NCI-H1105 treated with DMSO at 0.1 percent for 48 hours (cell line): ENCODE results near the gene PCSK4.
"Not testable (repeated sequence)": the region's sequence is repeated elsewhere in the genome, so short reads cannot be mapped to it uniquely, and the experiment has no call there.

Source experiments
- DNase-seq: peaks from one replicate; lab custom pipeline; 2025; lab: John Stamatoyannopoulos, UW

PCSK4 gene

DNA sequence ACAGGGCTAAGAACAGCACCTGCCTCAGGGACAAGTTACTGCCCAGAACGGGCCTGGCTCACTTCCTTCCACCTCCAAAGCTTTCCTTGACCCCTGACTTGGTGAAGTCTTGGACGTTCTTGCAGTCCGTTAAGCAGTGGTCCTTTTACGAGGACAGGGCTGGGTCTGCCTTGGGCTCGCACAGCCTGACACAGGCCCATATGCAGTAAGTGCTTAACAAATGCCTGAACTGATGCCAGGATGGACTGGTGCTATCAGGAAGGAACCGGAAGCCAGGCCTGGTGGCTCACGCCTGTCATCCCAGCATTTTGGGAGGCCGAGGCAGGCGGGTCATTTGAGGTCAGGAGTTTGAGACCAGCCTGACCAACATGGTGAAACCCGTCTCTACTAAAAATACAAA lies 31.9 kb upstream of the PCSK4 start:
- no peak for DNase-seq

DNA sequence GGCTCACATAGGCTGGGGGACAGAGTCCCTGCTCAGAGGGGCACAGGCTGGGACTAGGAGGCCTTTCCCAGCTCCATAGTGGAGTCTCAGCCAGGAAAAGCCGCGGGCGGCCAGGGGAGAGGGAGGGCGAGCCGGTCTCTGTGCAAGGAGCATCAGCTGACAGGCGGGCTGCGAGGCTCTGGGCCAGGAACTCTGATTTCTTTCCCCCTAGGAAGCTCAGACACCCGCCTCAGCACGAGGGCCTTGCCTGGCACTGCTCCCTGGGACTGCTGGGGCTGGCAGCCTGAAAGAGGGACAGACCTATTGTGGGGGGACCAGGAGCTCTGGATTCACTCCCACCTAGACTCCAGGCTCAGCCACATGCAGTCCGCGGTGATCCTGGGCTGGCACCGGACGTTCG lies 31.5 kb upstream of the PCSK4 start:
- no peak for DNase-seq

DNA sequence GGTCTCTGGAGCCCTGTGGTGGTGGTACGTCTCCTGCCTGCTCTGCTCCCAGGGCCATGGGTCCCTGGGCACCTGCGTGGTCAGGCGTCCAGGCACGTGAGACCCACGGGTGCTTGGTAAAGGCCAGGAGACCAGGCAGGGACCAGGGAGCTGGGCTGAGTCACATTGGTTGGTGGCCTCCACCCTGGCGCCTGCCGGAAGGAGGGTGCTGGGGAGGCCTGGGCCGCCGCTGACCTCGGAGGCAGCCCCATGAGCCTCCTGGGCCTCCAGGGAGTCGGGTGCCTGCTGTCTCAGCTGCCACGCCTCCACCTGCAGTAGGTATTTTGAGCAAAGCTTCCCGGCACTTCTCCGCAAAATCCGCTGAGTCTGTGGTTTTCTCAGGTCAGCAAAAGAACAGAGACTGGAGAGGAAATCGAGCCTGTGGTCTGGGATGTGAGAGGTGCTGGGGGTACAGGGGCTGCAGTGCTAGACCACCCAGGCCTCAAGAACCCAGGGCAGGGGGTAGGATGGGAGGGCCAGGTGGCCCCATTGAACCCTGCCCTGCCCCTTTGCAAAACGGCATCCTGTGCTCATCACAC lies 30.1 kb upstream of the PCSK4 start:
- DNase-seq, result no peak

DNA sequence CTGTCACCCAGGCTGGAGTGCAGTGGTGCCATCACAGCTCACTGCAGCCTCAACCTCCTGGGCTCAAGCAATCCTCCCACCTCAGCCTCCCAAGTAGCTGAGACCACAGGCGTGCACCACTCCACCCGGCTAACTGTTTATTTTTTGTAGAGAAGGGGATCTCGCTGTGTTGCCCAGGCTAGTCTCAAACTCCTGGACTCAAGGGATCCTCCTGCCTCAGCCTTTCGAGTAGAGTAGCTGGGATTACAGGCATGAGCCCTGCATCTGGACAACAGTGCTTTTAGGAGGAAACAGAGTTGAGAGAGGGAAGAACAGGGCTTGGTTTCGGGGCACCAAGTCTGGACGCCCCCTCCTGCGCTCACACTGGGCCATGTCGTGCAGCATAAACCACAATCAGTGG lies 29.7 kb upstream of the PCSK4 start:
- DNase-seq, result not testable (repeated sequence)

DNA sequence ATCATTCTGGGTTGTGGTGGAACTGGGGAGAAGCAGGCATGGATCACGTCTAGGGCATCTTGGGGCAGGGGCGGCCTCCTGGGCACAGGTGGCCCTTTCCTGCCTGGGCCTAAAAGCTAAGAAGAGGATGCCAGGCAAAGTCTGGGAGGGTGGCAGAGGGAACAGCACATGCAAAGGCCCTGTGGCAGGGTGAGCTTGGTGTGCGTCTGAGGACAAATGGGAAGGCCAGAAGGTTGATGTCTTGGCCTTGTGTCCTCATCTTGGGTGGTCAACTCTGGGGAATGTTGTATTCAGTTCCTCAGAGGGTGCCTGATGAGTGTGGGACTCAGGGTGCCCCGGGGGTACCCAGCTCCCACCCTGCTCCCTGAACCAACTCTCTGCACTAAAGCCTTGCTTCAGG lies 28.3 kb upstream of the PCSK4 start:
- DNase-seq, result no peak

DNA sequence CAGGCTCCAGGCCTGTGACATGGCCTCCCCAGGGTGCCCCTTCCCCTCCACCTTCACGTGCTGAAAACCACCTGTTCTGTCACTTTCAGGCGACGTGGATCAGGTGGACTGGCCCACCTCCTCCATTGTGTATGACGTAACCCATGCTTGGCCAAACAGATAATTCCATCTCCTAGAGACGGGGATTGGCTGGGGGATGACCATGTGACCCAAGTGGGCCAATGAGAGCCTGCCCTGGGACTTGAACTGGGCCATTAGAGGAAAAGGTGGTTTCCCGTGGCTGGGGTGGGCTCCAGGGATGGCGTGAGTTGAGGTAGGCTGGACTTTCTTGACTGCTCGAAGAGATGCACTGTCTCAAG lies 26.2 kb upstream of the PCSK4 start:
- no peak for DNase-seq

DNA sequence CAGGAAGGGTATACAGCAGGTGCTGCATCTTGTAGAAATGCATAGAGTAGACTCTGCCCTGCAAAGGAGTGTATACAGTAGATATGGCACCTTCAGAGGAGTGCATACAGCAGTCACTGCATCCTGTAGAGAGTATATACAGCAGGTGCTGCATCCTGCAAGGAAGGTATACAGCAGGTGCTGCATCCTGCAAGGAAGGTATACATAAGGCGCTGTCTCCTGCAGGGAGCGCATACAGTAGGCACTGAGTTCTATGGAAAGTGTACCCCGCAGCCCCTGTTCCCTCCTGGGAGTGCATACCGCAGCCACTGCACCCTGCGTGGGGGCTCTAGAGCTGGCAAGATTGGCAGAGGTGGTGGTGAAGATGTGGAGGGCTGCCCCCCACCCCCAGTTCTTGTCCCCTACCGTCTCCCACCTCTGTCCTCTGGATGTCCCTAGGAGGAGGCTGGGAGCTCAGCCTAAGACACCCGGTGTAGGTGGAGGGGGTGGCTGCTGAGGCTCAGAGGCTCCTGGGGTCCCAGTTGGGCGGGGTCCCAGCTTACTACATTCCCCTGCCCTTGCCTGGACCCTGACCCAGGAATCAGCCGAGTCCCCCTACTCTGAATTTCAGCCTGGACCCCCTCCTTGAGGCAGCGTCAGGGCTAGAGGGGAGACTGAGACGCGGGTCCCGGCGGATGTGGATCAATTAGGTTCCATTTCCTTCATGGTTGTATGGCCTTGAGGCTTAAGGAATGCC lies 25.0 kb upstream of the PCSK4 start:
- DNase-seq, result no peak

DNA sequence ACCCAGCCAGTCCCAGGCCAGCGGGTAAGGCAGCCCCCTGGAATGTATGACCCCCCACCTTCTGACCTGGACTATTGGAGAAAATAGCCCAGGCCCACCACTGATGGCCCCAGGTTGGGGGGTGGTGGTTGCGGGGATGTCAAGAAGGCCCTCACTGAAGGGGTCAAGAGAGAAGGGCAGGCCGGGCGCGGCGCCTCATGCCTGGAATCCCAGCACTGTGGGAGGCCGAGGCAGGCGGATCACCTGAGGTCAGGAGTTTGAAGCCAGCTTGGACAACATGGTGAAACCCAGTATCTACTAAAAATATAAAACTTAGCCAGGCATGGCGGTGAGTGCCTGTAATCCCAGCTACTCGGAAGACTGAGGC lies 24.1 kb upstream of the PCSK4 start:
- DNase-seq, result no peak

DNA sequence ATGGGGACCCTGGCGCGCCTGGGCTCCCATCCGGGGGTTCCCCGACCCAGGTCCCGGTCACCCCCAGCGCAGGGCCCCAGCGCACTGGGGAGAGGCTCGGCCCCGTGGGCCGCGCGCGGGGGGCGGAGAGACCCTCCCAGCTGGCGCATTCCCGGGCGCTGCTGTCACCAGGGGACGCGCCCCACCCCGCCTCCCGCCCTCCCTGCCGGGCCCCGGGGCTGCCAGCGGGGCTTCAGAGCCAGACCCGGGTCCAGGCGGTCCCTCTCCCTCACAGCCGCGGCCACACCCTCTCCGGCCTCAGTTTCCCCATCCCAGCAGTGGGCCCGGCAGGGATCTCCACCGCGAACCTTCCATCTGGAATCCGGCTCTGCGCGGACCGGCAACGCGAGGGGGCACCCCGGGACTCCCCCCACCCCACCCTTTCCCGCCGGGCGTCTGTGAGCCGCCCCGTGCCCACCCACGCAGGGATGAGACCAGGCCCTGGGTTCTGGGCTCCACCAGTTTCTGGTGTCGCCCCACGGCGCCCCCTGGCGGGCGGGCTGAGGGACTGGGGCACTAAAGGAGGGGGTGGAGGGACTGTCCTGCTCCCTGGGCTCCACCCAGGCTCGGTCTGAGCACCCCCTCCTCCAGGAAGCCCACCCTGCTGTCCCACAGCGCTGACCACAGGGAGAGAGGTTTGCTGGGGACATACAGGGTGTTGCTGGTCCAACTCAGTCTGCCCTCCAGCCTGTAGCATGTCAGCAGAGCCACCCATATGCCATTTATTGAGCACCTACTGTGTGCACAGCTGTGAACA lies 23.5 kb upstream of the PCSK4 start:
- no peak for DNase-seq

DNA sequence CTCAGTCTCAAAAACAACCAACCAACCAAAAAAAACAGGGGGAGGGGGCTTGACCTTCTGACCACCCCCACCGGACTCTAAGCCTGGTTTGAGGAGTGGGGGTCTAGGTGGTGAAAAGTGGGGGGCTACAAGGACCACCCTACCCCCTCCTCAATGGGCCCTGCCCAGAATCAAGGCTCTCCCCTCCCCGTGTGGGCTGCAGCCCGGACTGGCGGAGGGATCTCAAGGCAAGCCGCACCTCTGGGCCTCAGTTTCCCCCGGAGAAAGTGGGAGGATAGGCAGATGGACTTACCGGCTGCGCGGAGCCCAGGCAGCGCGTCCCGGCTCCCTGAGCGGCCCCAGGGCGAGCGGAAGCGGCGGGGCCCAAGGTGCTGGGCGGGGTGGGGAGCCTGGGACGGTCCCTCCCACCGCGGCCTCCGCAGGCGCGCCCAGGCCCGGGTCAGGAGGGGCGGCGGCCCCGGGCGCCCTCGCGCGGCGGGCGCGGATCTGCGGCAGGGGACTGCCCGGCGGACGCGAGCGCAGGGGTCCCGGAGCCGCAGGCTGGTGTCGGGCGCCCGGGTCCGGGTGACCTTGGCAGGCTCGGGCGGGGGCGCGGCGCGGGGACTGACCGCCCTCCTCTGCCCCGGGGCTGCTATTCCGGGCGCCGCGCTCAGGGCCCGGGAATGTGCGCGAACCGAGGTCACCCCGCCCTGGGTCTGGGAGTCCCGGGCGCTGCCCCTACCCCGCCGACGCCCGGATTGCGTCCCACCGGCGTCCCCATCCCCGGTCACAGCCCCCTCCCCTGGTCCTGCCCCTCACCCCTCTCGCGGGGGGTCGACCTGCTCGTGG lies 22.7 kb upstream of the PCSK4 start, which contains the start of gene ADAMTSL5:
ADAMTSL5 (minus strand) TSS at position 349 of the 828 bp plus-strand sequence. CDS start 2,076 bp downstream, outside the sequence.
- DNase-seq, result no peak

DNA sequence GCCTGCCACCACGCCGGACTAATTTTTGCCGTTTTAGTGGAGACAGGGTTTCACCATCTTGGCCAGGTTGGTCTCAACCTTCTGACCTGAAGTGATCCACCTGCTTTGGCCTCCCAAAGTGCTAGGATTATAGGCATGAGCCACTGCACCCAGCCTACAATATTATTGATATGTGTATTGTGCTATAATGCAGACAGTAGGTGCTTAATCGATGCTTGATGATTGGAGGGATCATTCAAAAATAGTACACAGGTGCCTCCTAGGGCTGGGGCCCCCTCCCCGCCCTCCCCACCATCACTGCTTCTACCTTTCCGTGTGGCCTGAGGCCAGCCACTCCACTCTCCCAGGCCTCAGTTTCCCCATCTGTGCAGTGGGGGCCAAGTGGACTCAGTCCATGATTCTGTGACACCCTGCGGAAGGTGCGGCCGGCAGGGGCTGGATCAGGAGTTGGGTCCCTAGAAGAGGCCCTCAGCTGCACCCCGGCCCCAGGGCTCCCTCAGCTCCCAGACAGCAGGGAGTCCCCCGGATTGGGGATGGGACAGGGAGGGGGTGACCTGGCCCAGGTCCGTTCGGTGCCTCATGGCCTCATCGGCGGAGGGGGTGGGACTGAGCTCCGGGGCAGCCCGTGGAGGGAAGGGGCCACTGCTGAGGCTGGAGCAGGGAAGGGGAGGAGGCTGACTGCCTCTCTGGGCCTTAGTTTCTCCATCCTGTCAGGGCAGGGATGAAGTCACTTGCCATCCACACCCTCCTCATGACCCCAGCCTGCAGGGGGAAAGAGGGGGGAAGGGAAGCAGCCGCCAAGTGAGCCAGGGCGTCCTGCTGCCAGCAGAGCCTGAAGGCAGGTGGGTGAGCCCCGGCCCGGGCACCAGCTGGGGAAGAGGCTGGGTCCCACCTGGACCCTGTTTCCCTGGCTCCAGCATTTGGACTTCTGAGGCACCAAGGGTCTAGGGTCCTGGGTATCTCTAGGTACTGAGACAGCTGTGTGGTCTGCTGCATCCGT lies 21.5 kb upstream of the PCSK4 start:
- DNase-seq, result no peak

DNA sequence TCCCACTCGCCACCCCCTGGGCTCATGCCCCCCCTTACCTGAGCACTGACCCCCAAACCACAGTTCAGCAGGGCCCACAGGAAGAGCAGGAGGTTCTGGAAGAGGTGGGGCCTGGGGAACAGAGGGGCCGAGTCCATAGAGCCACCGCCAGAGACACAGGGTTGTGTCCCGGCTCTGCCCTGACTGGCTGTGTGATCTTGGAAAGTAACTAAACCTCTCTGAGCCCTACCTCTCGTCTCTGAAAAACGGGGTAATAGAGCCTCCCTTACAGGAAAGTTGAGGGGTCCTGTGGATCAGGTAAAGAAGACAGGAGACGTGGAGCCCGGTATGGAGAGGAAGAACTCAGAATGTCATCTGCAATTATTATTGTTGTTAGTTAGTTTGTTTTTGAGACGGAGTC lies 20.7 kb upstream of the PCSK4 start:
- no peak for DNase-seq

DNA sequence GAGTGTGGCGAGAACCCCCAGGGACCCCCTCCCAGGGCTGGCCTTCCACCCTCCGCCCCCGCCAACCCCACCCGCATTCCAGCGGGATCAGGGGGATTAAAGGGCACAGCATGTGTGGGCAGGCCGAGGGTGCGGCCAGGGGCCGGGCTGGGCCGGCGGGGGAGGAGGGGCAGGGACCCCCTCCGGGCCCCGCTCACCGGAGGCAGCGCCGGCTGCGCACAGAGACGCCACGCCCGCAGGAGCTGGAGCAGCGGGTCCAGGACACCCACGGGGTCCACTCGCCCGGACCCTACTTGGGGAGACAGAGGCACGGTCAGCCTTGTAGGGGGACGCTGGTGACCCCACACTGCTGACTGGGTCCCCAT lies 20.3 kb upstream of the PCSK4 start:
- no peak for DNase-seq

DNA sequence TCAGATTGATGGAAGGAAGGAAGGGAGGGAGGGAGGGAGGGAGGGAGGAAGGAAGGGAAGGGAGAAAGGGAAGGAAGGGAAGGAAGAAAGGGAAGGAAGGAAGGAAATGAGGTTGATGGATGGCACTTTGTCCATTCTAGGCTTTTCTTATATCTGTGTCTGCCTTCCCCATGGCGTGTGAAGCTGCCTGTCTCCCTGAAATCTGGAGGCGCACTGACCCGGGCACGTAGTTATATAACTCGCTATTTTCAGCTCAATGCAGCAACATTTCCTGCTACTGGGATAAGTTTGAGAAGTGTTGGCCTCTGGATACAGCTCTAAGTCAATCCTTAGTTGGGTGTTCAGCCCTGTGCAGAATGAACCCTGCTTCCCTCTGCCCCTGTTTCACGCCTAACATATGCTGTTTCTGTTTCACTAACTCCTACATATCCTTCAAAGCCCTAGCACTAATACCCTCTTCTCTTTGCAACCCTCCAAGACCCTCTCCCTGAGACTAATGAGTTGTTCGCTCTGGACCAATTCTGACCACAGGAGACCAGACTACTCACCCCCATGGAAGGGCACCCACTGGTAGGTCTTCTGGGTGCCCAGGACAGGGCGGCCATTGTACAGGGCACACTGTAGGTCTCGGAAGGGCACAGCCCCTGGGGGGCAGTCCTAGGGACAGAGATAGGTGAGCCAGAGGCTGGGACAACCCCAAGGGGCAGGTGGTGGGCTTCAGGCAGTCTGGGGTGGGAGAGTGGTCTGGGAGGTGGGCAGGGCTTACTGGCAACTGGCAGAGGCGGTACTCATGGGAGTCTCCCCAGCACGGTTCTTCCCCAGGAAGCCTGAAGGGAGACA lies 19.7 kb upstream of the PCSK4 start:
- no peak for DNase-seq

DNA sequence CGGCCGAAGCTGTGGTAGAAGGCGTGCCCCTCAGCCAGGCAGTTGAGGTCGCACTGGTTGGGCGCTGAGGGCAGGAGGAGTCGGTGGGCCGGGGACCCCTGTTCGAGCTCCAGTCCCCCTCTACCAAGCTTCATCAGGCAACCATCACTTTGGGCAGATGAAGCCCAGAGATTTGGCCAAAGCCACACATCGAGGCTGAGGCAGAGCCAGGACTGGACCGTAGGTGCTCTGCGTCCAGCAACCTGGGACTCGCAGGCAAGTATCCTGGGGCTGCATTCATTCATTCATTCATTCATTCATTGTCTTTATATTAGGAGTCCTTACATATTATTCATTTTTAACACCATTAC lies 18.3 kb upstream of the PCSK4 start:
- no peak for DNase-seq

DNA sequence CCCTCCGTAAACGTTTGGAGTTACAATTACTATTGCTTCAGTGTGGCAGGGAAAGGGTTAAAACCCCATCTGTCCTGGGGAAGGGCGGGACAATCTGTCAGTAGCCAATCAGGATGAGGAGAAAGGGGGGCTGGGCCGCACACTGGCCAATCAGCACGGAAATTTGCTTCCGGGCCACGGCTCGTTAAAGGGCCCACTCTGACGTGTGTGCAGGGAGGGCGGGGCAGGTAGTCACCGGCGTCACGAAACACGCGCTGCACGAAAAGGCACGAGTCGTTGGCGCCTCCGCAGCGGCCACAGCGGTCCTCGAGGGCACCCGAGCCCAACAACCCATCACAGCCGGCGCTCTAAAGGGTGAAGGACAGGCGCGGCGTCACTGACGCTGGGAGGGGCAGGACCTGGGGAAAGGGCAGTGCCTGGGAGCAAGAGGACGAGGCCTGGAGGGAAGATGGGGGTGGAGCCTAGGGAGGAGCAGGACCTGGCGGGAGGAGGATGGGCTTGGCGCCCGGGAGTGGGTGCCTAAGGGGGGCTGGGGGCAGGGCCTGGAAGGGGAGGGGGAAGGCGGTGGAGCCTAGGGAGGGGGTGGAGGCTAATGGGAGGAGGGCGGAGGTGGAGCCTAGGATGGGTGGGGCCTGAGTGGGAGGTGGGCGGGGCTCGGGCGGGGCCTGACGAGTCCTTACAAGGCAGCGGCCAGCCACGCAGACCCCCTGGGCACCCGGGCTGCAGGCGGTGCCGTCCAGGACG lies 17.8 kb upstream of the PCSK4 start:
- DNase-seq, result peak; percentile 89

DNA sequence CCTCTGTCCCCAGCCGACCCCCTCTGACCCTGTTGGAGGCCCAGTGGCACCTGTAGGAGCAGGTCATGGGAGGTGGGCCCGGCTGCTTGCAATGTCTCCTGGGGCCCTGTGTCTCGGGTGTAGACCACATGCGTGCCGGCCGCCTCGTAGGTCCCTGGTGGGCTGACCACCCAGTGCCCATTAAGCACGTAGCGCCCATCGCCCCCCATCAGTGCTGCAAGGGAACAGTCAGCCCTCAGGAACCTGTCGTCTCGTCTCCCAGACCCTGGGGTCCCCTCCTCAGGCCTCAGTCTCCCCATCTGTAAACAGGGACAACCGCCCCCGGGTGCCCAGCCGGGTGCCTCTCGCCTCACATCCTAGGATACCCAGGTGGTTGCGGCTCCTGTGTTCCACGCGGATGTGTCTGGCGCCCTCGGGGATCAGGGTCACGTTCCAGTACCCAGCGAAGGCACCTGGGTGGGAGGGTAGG lies 17.1 kb upstream of the PCSK4 start:
- DNase-seq, result no peak

DNA sequence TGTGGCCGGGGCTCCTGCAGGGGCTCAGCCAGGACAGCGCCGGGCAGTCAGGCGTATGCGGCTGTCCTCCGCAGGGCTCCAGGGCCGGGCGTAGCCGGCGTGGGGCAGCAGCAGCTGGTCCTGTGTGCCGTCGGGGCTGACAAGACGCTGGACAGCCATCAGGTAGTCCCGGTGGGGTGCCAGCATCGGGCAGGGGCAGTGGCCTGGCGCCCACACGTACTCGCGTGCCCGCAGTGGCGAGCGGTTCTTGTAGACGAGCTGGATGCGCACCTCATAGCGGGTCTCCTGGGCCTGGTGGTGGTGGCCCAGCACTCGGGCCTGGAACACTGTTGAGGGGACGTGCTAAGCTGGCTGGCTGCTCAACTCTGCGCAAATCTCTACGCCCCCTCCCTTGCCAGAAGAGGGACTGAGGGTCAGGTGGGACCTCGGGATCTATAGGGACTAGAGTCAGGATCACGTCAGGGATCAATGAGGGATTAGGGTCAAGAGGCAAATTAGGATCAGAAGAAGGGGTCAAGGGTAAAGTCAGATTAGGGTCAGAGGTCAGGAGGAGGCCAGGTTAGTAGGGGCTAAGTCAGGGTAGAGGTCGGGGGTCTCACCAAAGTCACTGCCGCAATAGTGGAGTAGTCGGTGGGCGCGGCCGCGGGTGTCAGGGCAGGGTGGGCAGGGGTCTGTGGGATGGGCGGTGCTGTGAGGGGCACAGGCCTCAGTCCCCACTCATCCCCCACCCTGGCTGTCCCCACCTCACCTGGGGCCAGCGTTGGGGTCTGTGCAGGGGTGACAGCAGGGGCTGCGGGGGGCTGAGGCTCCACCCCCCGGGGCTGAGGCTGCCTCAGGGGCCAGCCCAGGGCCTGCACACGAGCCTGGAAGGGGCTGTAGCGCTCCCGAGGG lies 16.1 kb upstream of the PCSK4 start:
- DNase-seq, result no peak

DNA sequence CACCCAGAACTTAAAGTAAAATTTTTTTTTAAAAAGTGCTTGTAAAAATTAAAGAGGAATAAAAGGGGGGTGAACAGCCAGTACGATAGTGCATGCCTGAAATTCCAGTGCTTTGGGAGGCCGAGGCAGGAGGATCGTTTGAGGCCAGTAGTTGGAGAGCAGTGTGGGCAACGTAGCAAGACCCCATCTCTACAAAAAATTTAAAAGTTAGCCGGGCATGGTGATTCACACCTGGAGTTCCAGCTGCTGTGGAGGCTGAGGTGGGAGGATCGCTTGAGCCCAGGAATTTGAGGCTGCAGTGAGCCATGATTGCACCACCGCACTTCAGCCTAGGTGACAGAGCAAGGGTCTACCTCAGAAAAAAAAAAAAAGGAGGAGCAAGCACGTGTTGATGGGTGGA lies 14.9 kb upstream of the PCSK4 start:
- no peak for DNase-seq
